GM23248 (cell line): ENCODE data around the gene TSPAN12. TPM values are rescaled to one million over a fixed set of nuclear protein-coding genes. Genes with fewer than 3 reads are reported as not detected.

ENCODE experiments used
- DNase-seq: peaks from one replicate; pipeline ENCODE4 v3.0.0-alpha.2; 2015
- H2AFZ ChIP-seq: fragments of 200-600 bp; sonication (generic); 2 replicates; pipeline ENCODE4 v1.6.1; 2016; ENCODE audit warnings: antibody characterized with exemption
- H3F3A ChIP-seq: fragments of 200-600 bp; sonication (generic); 2 replicates; pipeline ENCODE4 v1.6.1; 2016; ENCODE audit warnings: mild to moderate bottlenecking, antibody characterized with exemption, mixed run types; ENCODE audit not compliant: insufficient read depth
- H3K27ac ChIP-seq: fragments of 200-600 bp; sonication (generic); 2 replicates; pipeline ENCODE4 v1.5.1; 2016; ENCODE audit warnings: mild to moderate bottlenecking
- H3K27me3 ChIP-seq: fragments of 200-600 bp; sonication (generic); replicated peaks from 2 replicates; pipeline ENCODE4 v1.6.1; 2016; ENCODE audit warnings: mild to moderate bottlenecking; ENCODE audit not compliant: insufficient read depth
- H3K36me3 ChIP-seq: fragments of 200-600 bp; sonication (generic); 2 replicates; pipeline ENCODE4 v1.6.1; 2016; ENCODE audit warnings: low read depth, mild to moderate bottlenecking
- H3K4me1 ChIP-seq: fragments of 200-600 bp; sonication (generic); 2 replicates; pipeline ENCODE4 v1.6.1; 2016; ENCODE audit warnings: mild to moderate bottlenecking; ENCODE audit not compliant: insufficient read depth
- H3K4me2 ChIP-seq: fragments of 200-600 bp; sonication (generic); one replicate; pipeline ENCODE4 v1.6.1; 2016; ENCODE audit warnings: mild to moderate bottlenecking; ENCODE audit not compliant: unreplicated experiment
- H3K4me3 ChIP-seq: fragments of 200-600 bp; sonication (generic); 2 replicates; pipeline ENCODE4 v1.5.1; 2016; ENCODE audit warnings: mild to moderate bottlenecking
- H3K79me2 ChIP-seq: fragments of 200-600 bp; sonication (generic); 2 replicates; pipeline ENCODE4 v1.6.1; 2016; ENCODE audit warnings: mild to moderate bottlenecking; ENCODE audit not compliant: insufficient read depth
- H3K9ac ChIP-seq: fragments of 200-600 bp; sonication (generic); 2 replicates; pipeline ENCODE4 v1.6.1; 2016; ENCODE audit warnings: mild to moderate bottlenecking
- H3K9me2 ChIP-seq: fragments of 200-600 bp; sonication (generic); 2 replicates; pipeline ENCODE4 v1.6.1; 2016; ENCODE audit warnings: mixed run types, mild to moderate bottlenecking, moderate library complexity; ENCODE audit not compliant: insufficient read depth
- H3K9me3 ChIP-seq: fragments of 200-600 bp; sonication (generic); one replicate; pipeline ENCODE4 v1.6.1; 2017; ENCODE audit warnings: low read depth
- H4K20me1 ChIP-seq: fragments of 200-600 bp; sonication (generic); 2 replicates; pipeline ENCODE4 v1.6.0; 2016; ENCODE audit not compliant: insufficient read depth
- EZH2 ChIP-seq: fragments of 200-600 bp; sonication (generic); IDR thresholded peaks from 2 replicates; pipeline ENCODE4 v1.6.1; 2018; ENCODE audit warnings: antibody characterized with exemption, mild to moderate bottlenecking; ENCODE audit not compliant: insufficient read depth, poor library complexity, severe bottlenecking
- EZH2phosphoT487 ChIP-seq: fragments of 200-600 bp; sonication (generic); IDR thresholded peaks from 2 replicates; pipeline ENCODE4 v1.6.1; 2018; ENCODE audit warnings: antibody characterized with exemption, moderate library complexity, mild to moderate bottlenecking, low read depth; ENCODE audit not compliant: insufficient read depth
- WGBS, 2 experiments: methylation state at CpG; one replicate each; pipeline ENCODE4 v1.1.6; 2015 to 2017; ENCODE audit warnings: low lambda C conversion rate in 2 of 2, low coverage in 1 of 2; ENCODE audit errors: missing lambda C conversion rate in 2 of 2; 5-methylcytosine and 5-hydroxymethylcytosine counted together
- in situ Hi-C: fragments of 300-500 bp; cut with MboI; formaldehyde crosslinking; loops from 2 replicates; pipeline ENCODE4 v1.15.0; 2020
- polyA plus RNA-seq: library from polyadenylated mRNA; unstranded; fragments of >200 nt; fragmentation: Nextera tagmentation; extraction: Ambion mirVana; gene quantifications from 2 replicates; pipeline ENCODE4 v1.2.1, GENCODE V29; 2016
- total RNA-seq: library from RNA; depleted of rRNA; stranded (reverse); fragments of >200 nt; shearing (Covaris generic); gene quantifications from 2 replicates; pipeline ENCODE4 v1.2.3, GENCODE V29; 2014

The TSPAN12 gene
- total and polyA plus RNA-seq, 2 experiments from 2014 or later = under 0.01 to 0.70 TPM

DNA sequence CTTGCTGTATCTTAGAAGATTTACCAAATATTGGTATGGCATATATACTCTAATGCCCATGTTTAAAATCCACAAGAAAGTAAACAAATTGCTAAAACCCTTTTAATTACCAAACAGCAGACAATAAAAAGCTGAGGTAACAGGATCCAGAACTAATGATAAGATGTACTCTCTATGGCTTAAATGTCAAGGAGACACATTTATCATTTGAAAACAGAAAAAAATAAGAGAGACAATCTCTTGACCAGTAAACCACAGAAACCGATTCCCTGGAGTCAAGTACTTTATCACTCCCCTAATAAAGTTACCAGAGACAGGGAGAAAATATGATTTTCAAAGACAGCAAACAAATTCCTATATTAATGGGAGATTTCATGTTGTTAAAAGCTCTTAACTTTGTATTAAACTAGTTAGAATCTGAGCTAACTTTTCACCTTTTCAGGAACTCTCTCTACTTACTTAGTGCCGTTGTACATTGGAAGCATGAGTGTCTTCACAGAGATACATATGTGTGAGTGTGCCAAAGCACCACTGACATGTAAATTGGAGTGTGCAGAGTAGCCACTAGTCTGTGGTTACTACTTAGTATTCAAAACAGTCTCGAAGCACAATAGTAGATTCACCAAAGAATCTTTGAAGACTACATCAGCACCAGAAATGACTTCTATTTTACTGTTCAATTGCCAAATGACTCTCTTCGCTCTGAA, 44.2 kb downstream of the TSPAN12 start:
- Histone ChIP-seq H4K20me1 (no peaks in the 10 kb centered on the region), H3F3A (no peaks in the 10 kb centered on the region), H3K27ac (no peak overlapping the region), H3K4me3 (no peak overlapping the region), H3K27me3 (no peaks in the 10 kb centered on the region), H2AFZ (no peak overlapping the region), H3K4me2 (no peak overlapping the region), H3K9me2 (no peaks in the 10 kb centered on the region), H3K9me3 (no peaks in the 10 kb centered on the region), H3K36me3 (no peaks in the 10 kb centered on the region), H3K9ac (no peak overlapping the region), H3K79me2 (no peaks in the 10 kb centered on the region), H3K4me1 (no peaks in the 10 kb centered on the region)
- TF ChIP-seq EZH2phosphoT487 (no peak), EZH2 (no peak)
- DNase-seq = no peak
- 62 to 63% methylated on average over 4 of the region's 4 CpGs for WGBS, 2 experiments
- in situ Hi-C loops = loop anchor here (25.0 kb wide), 1 partner anchor 299 kb away; no protein-coding TSS in a partner anchor

DNA sequence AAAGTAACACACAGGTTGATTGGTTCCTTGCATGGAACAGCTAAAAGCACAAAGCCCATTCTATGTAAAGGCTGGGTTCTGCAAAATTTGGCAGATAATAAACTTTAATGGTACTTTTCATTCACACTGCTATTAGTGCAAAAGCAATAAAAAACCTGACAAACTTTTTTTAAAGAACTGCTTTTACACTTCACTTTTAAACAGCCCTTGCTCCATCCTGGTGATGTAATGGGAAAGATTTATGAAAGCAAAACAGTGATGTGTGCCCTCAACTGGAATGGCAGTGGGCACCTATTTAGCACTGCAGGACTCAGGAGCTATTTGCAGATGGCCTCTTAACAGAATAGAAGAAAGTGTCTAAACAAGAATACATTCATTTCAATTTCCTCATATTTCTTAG, 44.9 kb downstream of the TSPAN12 start:
- H3K4me2 ChIP-seq = no peak overlapping the region
- no peak overlapping the region for H3K4me3 ChIP-seq
- no peaks in the 10 kb centered on the region for H4K20me1 ChIP-seq
- no peak overlapping the region for H3K27ac ChIP-seq
- no peaks in the 10 kb centered on the region for H3K4me1 ChIP-seq
- no peaks in the 10 kb centered on the region for H3K79me2 ChIP-seq
- TF ChIP-seq EZH2phosphoT487 (no peak), EZH2 (no peak)
- no peaks in the 10 kb centered on the region for H3K27me3 ChIP-seq
- in situ Hi-C loops = loop anchor here (25.0 kb wide), 1 partner anchor 299 kb away; no protein-coding TSS in a partner anchor
- H3K9me3 ChIP-seq = no peaks in the 10 kb centered on the region
- H3K9me2 ChIP-seq = no peaks in the 10 kb centered on the region
- H3F3A ChIP-seq = no peaks in the 10 kb centered on the region
- no peak for DNase-seq
- no peak overlapping the region for H2AFZ ChIP-seq
- H3K36me3 ChIP-seq = no peaks in the 10 kb centered on the region
- H3K9ac ChIP-seq = no peak overlapping the region

DNA sequence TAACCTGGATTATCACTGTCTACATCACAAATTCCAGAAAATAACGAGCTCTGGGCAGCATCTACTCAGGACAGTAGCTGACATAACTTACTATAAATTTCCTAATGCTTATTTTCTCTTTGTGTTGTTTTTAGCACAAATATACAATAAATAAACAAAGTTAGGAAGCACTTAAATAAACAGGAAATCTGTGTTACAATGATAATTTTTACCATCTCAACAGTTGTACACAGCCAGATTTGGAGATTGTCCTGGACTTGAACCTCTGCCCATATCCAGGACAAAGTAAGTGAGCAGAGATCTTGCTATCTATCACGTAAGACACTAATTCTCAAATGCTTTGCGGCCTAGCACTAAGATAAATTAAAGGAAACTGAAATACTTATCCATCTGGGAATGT, 48.7 kb downstream of the TSPAN12 start:
- H2AFZ ChIP-seq = no peak overlapping the region
- no peaks in the 10 kb centered on the region for H3K9me2 ChIP-seq
- in situ Hi-C loops = loop anchor here (10.0 to 25.0 kb wide), 2 partner anchors 126 to 303 kb away; no protein-coding TSS in a partner anchor
- H3K4me1 ChIP-seq = no peaks in the 10 kb centered on the region
- H3K4me3 ChIP-seq = no peak overlapping the region
- no peak overlapping the region for H3K9ac ChIP-seq
- no peaks in the 10 kb centered on the region for H3K9me3 ChIP-seq
- H3K36me3 ChIP-seq = no peaks in the 10 kb centered on the region
- no peak overlapping the region for H3K27ac ChIP-seq
- no peaks in the 10 kb centered on the region for H3K79me2 ChIP-seq
- WGBS, 2 experiments = 78 to 86% methylated on average over 3 of the region's 3 CpGs
- TF ChIP-seq EZH2 = no peak
- no peak for TF ChIP-seq EZH2phosphoT487
- H3K27me3 ChIP-seq = no peaks in the 10 kb centered on the region
- no peak for DNase-seq
- no peaks in the 10 kb centered on the region for H4K20me1 ChIP-seq
- no peaks in the 10 kb centered on the region for H3F3A ChIP-seq
- H3K4me2 ChIP-seq = no peak overlapping the region

DNA sequence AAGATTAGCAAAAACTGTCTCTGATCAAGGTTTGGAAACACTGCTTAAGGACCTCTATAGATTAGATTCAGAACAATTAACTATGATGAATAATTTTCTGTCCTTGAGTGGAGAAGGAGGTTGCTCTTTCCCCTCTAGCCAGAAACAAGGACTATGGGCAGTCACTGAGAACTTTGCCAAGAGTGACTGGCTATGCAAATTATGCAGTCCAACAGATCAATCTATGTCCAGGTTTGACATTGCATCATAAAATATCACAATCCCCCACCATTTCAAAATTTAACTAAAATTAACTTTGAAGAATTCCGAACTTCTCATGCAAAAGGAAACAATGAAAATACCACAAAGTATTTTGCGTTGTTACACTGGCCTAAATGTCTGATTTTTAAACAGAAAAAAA, 50.6 kb downstream of the TSPAN12 start:
- Histone ChIP-seq H3K9ac (no peak overlapping the region), H3K27ac (no peak overlapping the region), H4K20me1 (no peaks in the 10 kb centered on the region), H3K4me3 (no peak overlapping the region), H3K36me3 (no peaks in the 10 kb centered on the region), H3K79me2 (no peaks in the 10 kb centered on the region), H3K9me2 (no peaks in the 10 kb centered on the region), H3K4me1 (no peaks in the 10 kb centered on the region), H3F3A (no peaks in the 10 kb centered on the region), H3K27me3 (no peaks in the 10 kb centered on the region), H3K4me2 (no peak overlapping the region), H3K9me3 (no peaks in the 10 kb centered on the region), H2AFZ (no peak overlapping the region)
- WGBS, 2 experiments = 83 to 94% methylated on average over 2 of the region's 2 CpGs
- TF ChIP-seq EZH2 = no peak
- TF ChIP-seq EZH2phosphoT487 = no peak
- in situ Hi-C loops = loop anchor here (10.0 to 25.0 kb wide), 2 partner anchors 127 to 305 kb away; no protein-coding TSS in a partner anchor
- DNase-seq = no peak
